GM18499 (cell line): Measurements from ENCODE around the gene BICDL1.
"Not testable (repeated sequence)": the region's sequence is repeated elsewhere in the genome, so short reads cannot be mapped to it uniquely, and the experiment has no call there.

Source experiments
- ATAC-seq: cut with Tn5 transposase; IDR thresholded peaks from one replicate; pipeline ENCODE4 v1.9.1; 2021; ENCODE audit warnings: moderate number of reproducible peaks; ENCODE audit not compliant: insufficient read depth, unreplicated experiment

The BICDL1 gene

DNA sequence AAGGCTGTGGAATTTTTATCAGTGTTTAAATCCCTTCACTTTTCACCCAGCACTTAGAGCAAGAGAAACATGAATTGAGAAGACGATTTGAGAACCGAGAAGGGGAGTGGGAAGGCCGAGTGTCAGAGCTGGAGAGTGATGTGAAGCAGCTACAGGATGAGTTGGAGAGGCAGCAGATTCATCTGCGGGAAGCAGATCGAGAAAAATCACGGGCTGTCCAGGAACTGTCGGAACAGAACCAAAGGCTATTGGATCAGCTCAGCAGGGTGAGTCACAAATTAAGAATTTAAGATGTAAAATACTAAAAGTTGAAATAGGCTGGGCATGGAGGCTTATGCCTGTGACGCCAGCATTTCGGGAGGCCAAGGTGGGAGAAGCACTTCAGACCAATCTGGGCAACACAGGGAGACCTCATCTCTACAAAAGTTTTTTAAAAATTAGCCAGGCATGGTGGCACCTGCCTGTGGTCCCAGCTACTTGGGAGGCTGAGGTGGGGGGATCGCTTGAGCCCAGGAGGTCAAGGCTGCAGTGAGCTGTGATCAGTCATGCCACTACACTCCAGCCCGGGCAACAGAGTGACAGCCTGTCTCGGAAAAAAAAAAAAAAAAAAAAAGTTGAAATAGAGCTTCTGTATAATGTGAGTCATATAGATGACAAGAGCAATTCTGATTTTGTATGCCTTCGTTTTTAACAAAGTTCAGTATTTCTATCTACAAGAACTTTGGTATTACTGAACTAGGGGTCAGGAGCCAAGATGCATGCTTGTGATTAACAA lies 9.6 kb downstream of the BICDL1 start:
- ATAC-seq: no peak

DNA sequence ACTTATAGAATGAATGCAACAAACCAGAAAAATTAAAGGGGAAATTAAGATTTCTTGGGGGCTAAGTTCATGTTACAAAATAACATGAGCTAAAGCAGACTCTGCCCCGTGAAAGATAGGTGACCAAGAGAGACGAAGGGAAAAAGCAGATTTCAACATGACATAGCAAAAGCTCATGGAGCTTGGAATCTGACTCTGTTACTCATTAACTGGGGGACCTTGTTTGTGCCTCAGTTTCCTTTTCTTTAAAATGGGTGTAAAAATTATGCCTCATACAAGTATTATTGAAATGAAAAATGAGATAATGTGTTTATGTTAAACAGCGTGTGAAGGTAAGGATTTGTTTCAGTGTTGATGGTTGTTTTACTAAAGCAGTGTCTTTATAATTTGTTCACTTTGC lies 11.5 kb downstream of the BICDL1 start:
- no peak for ATAC-seq

GRCh38 chr12:120006258-120006975 lies 17.4 kb downstream of the BICDL1 start:
- ATAC-seq: no peak

GRCh38 chr12:120007272-120007671 lies 18.2 kb downstream of the BICDL1 start:
- no peak for ATAC-seq

DNA sequence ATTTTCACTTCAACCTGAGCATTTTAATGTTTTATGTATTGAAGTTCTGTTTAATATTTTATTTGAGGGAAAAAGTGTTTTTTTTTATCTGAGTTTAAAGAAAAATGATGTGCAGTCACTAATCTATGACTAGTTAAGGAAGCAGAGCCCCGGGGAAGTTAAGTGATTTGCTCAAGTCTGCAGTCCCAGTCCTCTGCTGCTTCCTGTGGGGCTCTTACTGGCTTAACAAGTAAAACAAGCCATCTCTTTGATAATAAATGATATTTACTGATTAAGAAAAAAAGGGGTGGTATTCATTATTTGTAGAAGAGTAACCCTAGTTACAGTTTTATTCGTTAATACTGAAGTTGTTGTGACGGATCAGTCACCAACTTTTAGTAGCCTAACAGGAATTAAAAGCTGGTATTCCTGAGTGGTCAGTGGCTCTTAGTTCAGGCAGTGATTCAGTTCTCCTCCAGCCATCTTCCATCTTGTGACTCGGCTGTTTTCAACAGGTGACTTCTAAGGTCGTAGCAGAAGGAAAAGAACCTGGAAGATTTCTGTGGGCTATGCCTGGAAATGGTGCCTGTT lies 21.7 kb downstream of the BICDL1 start:
- ATAC-seq: no peak

GRCh38 chr12:120012067-120012621 lies 23.1 kb downstream of the BICDL1 start:
- ATAC-seq: peak; percentile 70

GRCh38 chr12:120013659-120014380 lies 24.8 kb downstream of the BICDL1 start:
- ATAC-seq: peak; percentile 44

- ATAC-seq: not testable (repeated sequence)
These were observed 25.3 kb downstream of the BICDL1 start for GRCh38 chr12:120014381-120014735.

- no peak for ATAC-seq
These were observed 26.3 kb downstream of the BICDL1 start for GRCh38 chr12:120015313-120015712.

DNA sequence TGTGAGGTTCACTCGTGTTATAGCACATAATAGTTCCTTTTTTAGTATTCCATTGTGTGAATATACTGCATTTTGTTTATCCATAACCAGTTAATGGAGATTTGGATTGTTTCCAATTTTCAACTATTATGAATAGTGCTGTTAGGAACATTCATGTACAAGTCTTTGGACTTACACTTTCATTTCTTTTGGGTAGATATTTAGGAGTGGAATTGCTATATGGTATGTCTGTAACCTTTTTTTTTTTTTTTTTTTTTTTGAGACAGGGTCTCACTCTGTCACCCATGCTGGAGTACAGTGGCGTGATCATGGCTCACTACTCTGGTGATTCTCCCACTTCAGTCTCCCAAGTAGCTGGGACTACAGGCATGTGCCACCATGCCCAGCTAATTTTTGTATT lies 27.2 kb downstream of the BICDL1 start:
- not testable (repeated sequence) for ATAC-seq

GRCh38 chr12:120019197-120019596 lies 30.2 kb downstream of the BICDL1 start:
- ATAC-seq: no peak

DNA sequence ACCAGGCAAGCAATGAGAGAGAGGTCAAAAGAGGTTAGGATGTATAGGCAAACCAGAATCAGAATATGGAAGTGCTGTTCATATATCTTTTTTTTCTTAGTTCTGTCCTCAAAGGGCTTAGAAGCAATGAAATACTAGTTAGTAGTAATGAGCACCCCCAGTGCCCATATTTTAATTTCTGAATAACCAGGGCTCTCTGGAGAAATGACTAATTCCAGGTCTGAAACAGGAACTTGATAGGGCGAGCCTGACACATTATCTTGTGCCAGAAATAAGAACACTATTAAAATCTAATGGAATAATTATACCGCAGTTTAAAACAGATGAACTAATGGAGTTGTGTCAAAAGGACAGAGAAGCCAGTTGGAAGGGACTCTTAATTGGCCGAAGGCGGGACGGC lies 30.9 kb downstream of the BICDL1 start:
- no peak for ATAC-seq

DNA sequence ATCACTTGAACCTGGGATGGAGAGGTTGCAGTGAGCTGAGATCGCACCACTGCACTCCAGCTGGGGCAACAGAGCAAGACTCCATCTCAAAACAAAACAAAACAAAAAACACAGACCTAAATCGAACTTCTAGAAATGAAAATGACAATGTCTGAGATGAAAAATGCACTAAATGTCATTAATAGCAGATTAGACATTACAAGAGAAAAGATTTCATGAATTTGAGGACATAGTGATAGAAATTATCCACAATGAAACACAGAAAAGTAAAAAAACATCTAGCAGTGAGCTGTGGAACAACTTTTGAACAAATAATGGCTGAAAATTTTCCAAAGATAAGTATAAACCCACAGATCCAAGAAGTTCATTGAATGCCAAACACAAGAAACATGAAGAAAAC lies 35.2 kb downstream of the BICDL1 start:
- no peak for ATAC-seq

GRCh38 chr12:120025640-120026039 lies 36.6 kb downstream of the BICDL1 start:
- ATAC-seq: no peak

GRCh38 chr12:120032242-120032641 lies 43.2 kb downstream of the BICDL1 start:
- ATAC-seq: no peak

- ATAC-seq: no peak
These were observed 48.8 kb downstream of the BICDL1 start for GRCh38 chr12:120037851-120038250.

DNA sequence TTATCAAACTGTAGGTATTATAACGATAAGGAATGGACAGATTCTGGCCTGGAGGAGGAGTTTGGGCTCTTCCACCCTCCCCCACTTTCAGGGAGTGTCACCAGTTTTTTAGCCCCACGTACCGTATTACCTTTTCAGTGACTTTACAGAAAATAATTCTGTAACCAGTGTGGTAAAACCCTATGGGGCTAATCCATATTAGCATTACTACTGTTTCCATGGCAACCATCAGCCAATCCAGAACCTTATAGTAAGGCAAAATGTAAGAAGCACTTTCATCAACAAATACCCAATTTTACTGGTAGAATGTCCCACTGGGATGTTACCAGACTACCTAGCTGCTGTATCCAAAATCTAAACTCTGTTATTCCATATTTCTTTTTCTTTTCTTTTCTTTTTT lies 50.7 kb downstream of the BICDL1 start:
- ATAC-seq: no peak

- ATAC-seq: no peak
These were observed 52.6 kb downstream of the BICDL1 start for GRCh38 chr12:120041386-120042231.

- ATAC-seq: not testable (repeated sequence)
These were observed 56.3 kb downstream of the BICDL1 start for GRCh38 chr12:120045367-120045766.

GRCh38 chr12:120047072-120047471 lies 58.0 kb downstream of the BICDL1 start:
- ATAC-seq: no peak
